Chondrocyte (in vitro differentiated cells): ENCODE results near the gene TMOD3. TPM values are rescaled to one million over a fixed set of nuclear protein-coding genes. Genes with fewer than 3 reads are reported as not detected.
"Not testable (repeated sequence)": the region's sequence is repeated elsewhere in the genome, so short reads cannot be mapped to it uniquely, and the experiment has no call there.

Source experiments
- DNase-seq: peaks from one replicate; pipeline ENCODE4 v3.0.0; 2021; ENCODE audit warnings: mixed read lengths, low spot score
- H3K27ac Mint-ChIP-seq: one replicate; pipeline ENCODE4 v1.8.0; 2021; ENCODE audit warnings: mild to moderate bottlenecking, moderate library complexity, mixed read lengths; ENCODE audit not compliant: unreplicated experiment
- H3K27me3 Mint-ChIP-seq: 2 replicates; pipeline ENCODE4 v1.8.0; 2021; ENCODE audit warnings: low read depth, mixed read lengths
- H3K36me3 Mint-ChIP-seq: 2 replicates; pipeline ENCODE4 v1.8.0; 2021; ENCODE audit warnings: low read depth, mixed read lengths
- H3K4me1 Mint-ChIP-seq: 2 replicates; pipeline ENCODE4 v1.8.0; 2021; ENCODE audit warnings: low read depth, mild to moderate bottlenecking, mixed read lengths
- H3K4me3 Mint-ChIP-seq: one replicate; pipeline ENCODE4 v1.8.0; 2021; ENCODE audit warnings: mild to moderate bottlenecking, moderate library complexity, mixed read lengths; ENCODE audit not compliant: unreplicated experiment
- H3K9me3 Mint-ChIP-seq: 2 replicates; pipeline ENCODE4 v1.8.0; 2021; ENCODE audit warnings: low read depth, mixed read lengths
- CTCF ChIP-seq: fragments of 200-600 bp; sonication (generic); IDR thresholded peaks from 2 replicates; pipeline ENCODE4 v1.5.0; 2021; ENCODE audit warnings: antibody characterized with exemption, mild to moderate bottlenecking, moderate library complexity
- long read RNA-seq: library from polyadenylated mRNA; stranded (forward); transcript quantifications from one replicate; pipeline ENCODE4 v2.0.0, GENCODE V29; 2021
- total RNA-seq: library from RNA; stranded (reverse); gene quantifications from 3 replicates; pipeline ENCODE4 v1.2.1, GENCODE V29; 2021

The TMOD3 gene
- 44.3 to 56.9 TPM (median 44.4 TPM) in 3 replicates for total RNA-seq
- long read RNA-seq, full-length matches to known transcripts, result 121 of 135 reads
- long read RNA-seq, partial matches to known transcripts, result 2 of 135 reads
- long read RNA-seq, other reads (novel, unspliced or antisense), result 12 of 135 reads

- TF ChIP-seq CTCF, result peak; percentile 46
- Mint-ChIP-seq H3K36me3 (no peaks in the 10 kb centered on the region), H3K4me1 (peaks cover 51% of the 10 kb centered on the region), H3K27ac (peak within 1 kb of the TSS; percentile 94), H3K9me3 (no peaks in the 10 kb centered on the region), H3K4me3 (peak within 1 kb of the TSS; percentile 86), H3K27me3 (no peaks in the 10 kb centered on the region)
- peak; percentile 97 for DNase-seq
Measured at GRCh38 chr15:51829376-51830275, at the start of gene TMOD3. TMOD3 (plus strand) TSS chr15:51829653; CDS start chr15:51862885, 33,232 bp downstream.

GRCh38 chr15:51780636-51781035 is 48.8 kb upstream of the TMOD3 start:
- DNase-seq, result no peak
- Mint-ChIP-seq H3K27ac (no peak overlapping the region), H3K9me3 (peaks cover 7% of the 10 kb centered on the region), H3K4me3 (no peak overlapping the region), H3K27me3 (no peaks in the 10 kb centered on the region), H3K36me3 (peaks cover 9% of the 10 kb centered on the region), H3K4me1 (no peaks in the 10 kb centered on the region)
- no peak for TF ChIP-seq CTCF

GRCh38 chr15:51781506-51781905 is 47.9 kb upstream of the TMOD3 start:
- no peak for TF ChIP-seq CTCF
- H3K4me3 Mint-ChIP-seq, result no peak overlapping the region
- peaks cover 7% of the 10 kb centered on the region for H3K9me3 Mint-ChIP-seq
- H3K36me3 Mint-ChIP-seq, result peaks cover 11% of the 10 kb centered on the region
- H3K27me3 Mint-ChIP-seq, result no peaks in the 10 kb centered on the region
- no peak for DNase-seq
- H3K4me1 Mint-ChIP-seq, result no peaks in the 10 kb centered on the region
- no peak overlapping the region for H3K27ac Mint-ChIP-seq

- no peak for DNase-seq
- no peaks in the 10 kb centered on the region for H3K4me1 Mint-ChIP-seq
- H3K4me3 Mint-ChIP-seq, result no peak overlapping the region
- H3K36me3 Mint-ChIP-seq, result peaks cover 13% of the 10 kb centered on the region
- H3K27me3 Mint-ChIP-seq, result no peaks in the 10 kb centered on the region
- peak; percentile 58 for TF ChIP-seq CTCF
- peaks cover 7% of the 10 kb centered on the region for H3K9me3 Mint-ChIP-seq
- no peak overlapping the region for H3K27ac Mint-ChIP-seq
Measured at GRCh38 chr15:51782357-51782896, 47.0 kb upstream of the TMOD3 start.

- no peaks in the 10 kb centered on the region for H3K27me3 Mint-ChIP-seq
- TF ChIP-seq CTCF, result no peak
- H3K27ac Mint-ChIP-seq, result no peak overlapping the region
- DNase-seq, result no peak
- H3K4me1 Mint-ChIP-seq, result no peaks in the 10 kb centered on the region
- peaks cover 12% of the 10 kb centered on the region for H3K9me3 Mint-ChIP-seq
- H3K4me3 Mint-ChIP-seq, result no peak overlapping the region
- H3K36me3 Mint-ChIP-seq, result peaks cover 19% of the 10 kb centered on the region
Measured at GRCh38 chr15:51783967-51784366, 45.5 kb upstream of the TMOD3 start.

GRCh38 chr15:51787130-51787529 is 42.3 kb upstream of the TMOD3 start:
- not testable (repeated sequence) for H3K27ac Mint-ChIP-seq, H3K4me3 Mint-ChIP-seq, H3K27me3 Mint-ChIP-seq, DNase-seq, H3K4me1 Mint-ChIP-seq
- Mint-ChIP-seq H3K9me3 (peaks cover 22% of the 10 kb centered on the region), H3K36me3 (peaks cover 16% of the 10 kb centered on the region)

GRCh38 chr15:51792474-51792873 is 37.0 kb upstream of the TMOD3 start:
- not testable (repeated sequence) for H3K4me3 Mint-ChIP-seq, H3K36me3 Mint-ChIP-seq, H3K27me3 Mint-ChIP-seq, DNase-seq, H3K27ac Mint-ChIP-seq
- H3K9me3 Mint-ChIP-seq, result peaks cover 17% of the 10 kb centered on the region
- H3K4me1 Mint-ChIP-seq, result peaks cover 16% of the 10 kb centered on the region
